ENCODE measurements around the gene ZC3H7B. TPM values are rescaled to one million over a fixed set of nuclear protein-coding genes. Genes with fewer than 3 reads are reported as not detected.

ZC3H7B gene
- polyA plus RNA-seq, 1 experiment: 55.3 TPM

DNA sequence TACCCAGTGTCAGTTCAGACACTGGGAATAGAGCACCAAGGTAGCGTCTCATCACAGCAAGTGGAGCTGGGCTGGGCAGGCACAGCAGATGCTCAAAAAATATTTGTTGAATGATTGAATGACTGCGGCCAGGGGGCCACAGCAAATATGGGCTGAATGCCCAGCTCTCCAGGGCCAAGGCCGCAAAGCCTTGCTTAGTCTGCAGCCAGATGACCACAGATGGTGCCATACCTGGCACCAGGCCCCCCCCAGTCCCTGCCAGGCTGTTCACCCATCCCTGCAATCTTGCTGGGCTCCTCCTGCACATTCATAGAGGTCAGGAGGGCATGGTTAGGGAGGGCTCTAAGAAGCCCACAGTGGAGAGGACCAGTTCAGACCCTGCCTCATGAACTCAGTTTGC lies 32.9 kb downstream of the ZC3H7B start:
- DNase-seq (ENCODE audit: low read depth, low spot score): no peak
- CTCF ChIA-PET: interaction anchor here (0.5 kb wide), 1 partner anchor 55 kb away, joined by 4 read pairs; no protein-coding TSS in a partner anchor

DNA sequence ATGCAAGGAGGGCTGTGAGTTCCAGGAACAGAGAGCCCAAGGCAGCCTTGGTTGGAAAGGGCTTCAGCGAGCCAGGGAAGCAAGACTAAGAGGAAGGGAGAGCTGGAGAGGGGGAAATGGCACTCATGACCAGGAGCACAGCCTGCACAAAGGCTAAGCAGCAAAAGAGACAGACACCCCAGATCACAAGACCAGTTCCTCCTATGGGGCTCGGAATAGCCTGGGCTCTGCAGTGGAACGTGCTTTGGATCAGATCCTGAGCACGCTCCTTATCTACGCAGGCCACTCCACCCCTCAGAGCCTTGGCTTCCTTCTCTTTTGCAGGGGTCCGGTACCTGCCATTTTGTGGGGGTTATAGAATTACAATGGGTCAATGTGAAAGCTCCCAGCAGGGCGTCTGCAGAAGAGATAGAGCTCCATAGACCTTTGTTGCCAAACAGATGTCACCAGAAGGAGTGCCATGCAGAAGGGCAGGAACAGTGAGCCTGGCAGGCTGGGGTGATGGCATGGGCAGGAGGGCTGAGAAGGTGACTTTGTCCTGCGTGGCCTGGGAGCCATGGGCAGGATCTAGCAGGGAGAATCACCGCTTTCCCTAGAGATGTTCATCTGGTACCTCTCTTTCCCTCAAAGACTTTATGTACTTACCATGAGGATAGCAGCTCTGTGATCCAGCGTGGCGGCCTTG lies 33.8 kb downstream of the ZC3H7B start:
- CTCF ChIA-PET: no interaction called here
- Histone ChIP-seq H3K4me3 (ENCODE audit: low read depth, low read length) (no peak overlapping the region), H3K27me3 (ENCODE audit: control insufficient read depth, insufficient read depth, low read length) (no peaks in the 10 kb centered on the region), H3K27ac (ENCODE audit: low read depth, low read length) (no peak overlapping the region), H3K9me3 (ENCODE audit: control insufficient read depth, insufficient read depth, low read length) (no peaks in the 10 kb centered on the region; the same call in 1 of the 2 replicates)
- no peak for TF ChIP-seq CTCF (IDR thresholded peaks at IDR 0.05; ENCODE audit: low read depth, low read length)
- DNase-seq (ENCODE audit: low read depth, low spot score): no peak
- POLR2A ChIA-PET: no interaction called here

More for the DNA sequence above, 32.9 kb downstream of the ZC3H7B start:
- no peak overlapping the region for H3K27ac ChIP-seq (ENCODE audit: low read depth, low read length)
- H3K4me3 ChIP-seq (ENCODE audit: low read depth, low read length): no peak overlapping the region
- POLR2A ChIA-PET: no interaction called here
- TF ChIP-seq CTCF (IDR thresholded peaks at IDR 0.05; ENCODE audit: low read depth, low read length): no peak
- no peaks in the 10 kb centered on the region for H3K27me3 ChIP-seq (ENCODE audit: control insufficient read depth, insufficient read depth, low read length)
- H3K9me3 ChIP-seq (ENCODE audit: control insufficient read depth, insufficient read depth, low read length): no peaks in the 10 kb centered on the region; the same call in 1 of the 2 replicates

GRCh38 chr22:41338614-41339212 lies 37.4 kb downstream of the ZC3H7B start:
- CTCF ChIA-PET: no interaction called here
- TF ChIP-seq CTCF (IDR thresholded peaks at IDR 0.05; ENCODE audit: low read depth, low read length): no peak

GRCh38 chr22:41339823-41340222 lies 38.5 kb downstream of the ZC3H7B start:
- H3K4me3 ChIP-seq (ENCODE audit: low read depth, low read length): no peak overlapping the region
- TF ChIP-seq CTCF (IDR thresholded peaks at IDR 0.05; ENCODE audit: low read depth, low read length): no peak
- no peaks in the 10 kb centered on the region for H3K27me3 ChIP-seq (ENCODE audit: control insufficient read depth, insufficient read depth, low read length)
- H3K27ac ChIP-seq (ENCODE audit: low read depth, low read length): no peak overlapping the region
- POLR2A ChIA-PET: no interaction called here
- DNase-seq (ENCODE audit: low read depth, low spot score): no peak
- no peaks in the 10 kb centered on the region for H3K9me3 ChIP-seq (ENCODE audit: control insufficient read depth, insufficient read depth, low read length)
- CTCF ChIA-PET: no interaction called here

More at GRCh38 chr22:41338614-41339212, 37.4 kb downstream of the ZC3H7B start:
- no peak overlapping the region for H3K27ac ChIP-seq (ENCODE audit: low read depth, low read length)
- no peak overlapping the region for H3K4me3 ChIP-seq (ENCODE audit: low read depth, low read length)
- DNase-seq (ENCODE audit: low read depth, low spot score): no peak
- POLR2A ChIA-PET: no interaction called here
- no peaks in the 10 kb centered on the region for H3K27me3 ChIP-seq (ENCODE audit: control insufficient read depth, insufficient read depth, low read length)
- no peaks in the 10 kb centered on the region for H3K9me3 ChIP-seq (ENCODE audit: control insufficient read depth, insufficient read depth, low read length)

DNA sequence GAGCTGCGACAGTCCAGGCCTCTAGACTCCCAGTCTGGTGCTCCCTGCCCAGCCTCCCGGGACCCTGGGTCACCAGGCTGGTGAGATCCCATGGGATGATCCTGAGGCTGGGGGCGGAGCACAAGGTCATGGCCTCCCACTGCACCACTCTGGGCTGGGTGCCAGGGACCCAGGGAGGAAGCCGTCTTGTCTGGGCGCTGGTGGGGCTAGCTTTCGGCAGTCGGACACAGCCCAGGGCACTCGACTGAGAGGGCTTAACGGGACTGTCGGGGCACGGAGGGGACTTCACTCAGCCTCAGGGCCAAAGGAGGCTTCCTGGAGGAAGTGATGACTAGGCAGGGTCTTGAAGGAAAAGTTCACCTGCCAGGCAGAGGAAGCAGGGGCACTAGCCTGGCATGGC lies 39.0 kb downstream of the ZC3H7B start:
- POLR2A ChIA-PET: interaction anchor here (0.6 kb wide), 1 partner anchor 25 kb away, joined by 5 read pairs; no protein-coding TSS in a partner anchor

More for the DNA sequence above, 39.0 kb downstream of the ZC3H7B start:
- Histone ChIP-seq H3K27me3 (ENCODE audit: control insufficient read depth, insufficient read depth, low read length) (no peaks in the 10 kb centered on the region), H3K9me3 (ENCODE audit: control insufficient read depth, insufficient read depth, low read length) (no peaks in the 10 kb centered on the region), H3K27ac (ENCODE audit: low read depth, low read length) (no peak overlapping the region), H3K4me3 (ENCODE audit: low read depth, low read length) (no peak overlapping the region)
- no peak for DNase-seq (ENCODE audit: low read depth, low spot score)
- CTCF ChIA-PET: no interaction called here
- TF ChIP-seq CTCF (IDR thresholded peaks at IDR 0.05; ENCODE audit: low read depth, low read length): no peak
